ENCODE measurements around the gene SPHK2.

The SPHK2 gene

GRCh38 chr19:48606463-48607358 lies 12.6 kb upstream of the SPHK2 start, which contains the start of gene SPACA4:
TSS of gene SPACA4 (plus strand) at chr19:48606742. CDS start at chr19:48606979, 237 bp downstream.
- no peak for DNase-seq (ENCODE audit: low read depth, low spot score)

GRCh38 chr19:48607359-48607755 lies 11.9 kb upstream of the SPHK2 start:
- no peak for DNase-seq (ENCODE audit: low read depth, low spot score)

- DNase-seq (ENCODE audit: low read depth, low spot score), result no peak
Measured at GRCh38 chr19:48608798-48609263, 10.5 kb upstream of the SPHK2 start.

GRCh38 chr19:48609571-48610108 lies 9.7 kb upstream of the SPHK2 start:
- DNase-seq (ENCODE audit: low read depth, low spot score), result no peak

- DNase-seq (ENCODE audit: low read depth, low spot score), result no peak
Measured at GRCh38 chr19:48611872-48612271, 7.4 kb upstream of the SPHK2 start.

- DNase-seq (ENCODE audit: low read depth, low spot score), result no peak
Measured at GRCh38 chr19:48613024-48613851, 6.1 kb upstream of the SPHK2 start.

GRCh38 chr19:48613852-48614435 lies 5.4 kb upstream of the SPHK2 start:
- no peak for DNase-seq (ENCODE audit: low read depth, low spot score)

GRCh38 chr19:48614436-48615230 lies 4.7 kb upstream of the SPHK2 start, which contains the start of gene FAM83E:
TSS of gene FAM83E (minus strand) at chr19:48615076. CDS start at chr19:48613372, 1,704 bp downstream.
- DNase-seq (ENCODE audit: low read depth, low spot score), result no peak

- no peak for DNase-seq (ENCODE audit: low read depth, low spot score)
Measured at GRCh38 chr19:48615231-48616040, 3.9 kb upstream of the SPHK2 start.

GRCh38 chr19:48616041-48616436 lies 3.3 kb upstream of the SPHK2 start:
- DNase-seq (ENCODE audit: low read depth, low spot score), result no peak

GRCh38 chr19:48616491-48617056 lies 2.7 kb upstream of the SPHK2 start:
- no peak for DNase-seq (ENCODE audit: low read depth, low spot score)

- DNase-seq (ENCODE audit: low read depth, low spot score), result no peak
Measured at GRCh38 chr19:48617146-48617937, 2.0 kb upstream of the SPHK2 start.

GRCh38 chr19:48618278-48618915 lies 909 bp upstream of the SPHK2 start:
- DNase-seq (ENCODE audit: low read depth, low spot score), result no peak

GRCh38 chr19:48619692-48620585 lies 633 bp downstream of the SPHK2 start:
- no peak for DNase-seq (ENCODE audit: low read depth, low spot score)

GRCh38 chr19:48623556-48624066 lies 4.3 kb downstream of the SPHK2 start:
- DNase-seq (ENCODE audit: low read depth, low spot score), result no peak

- DNase-seq (ENCODE audit: low read depth, low spot score), result peak; percentile 98
Measured at GRCh38 chr19:48624067-48624594, 4.8 kb downstream of the SPHK2 start.

All from activated naive CD8-positive, alpha-beta T cell treated with anti-CD3 and anti-CD28 coated beads, Interleukin-2, amount 50 U/mL, for 16 hours (primary cell).